ENCODE measurements around the gene SLC9A4.

The SLC9A4 gene

GRCh38 chr2:102504833-102505232, 31.8 kb downstream of the SLC9A4 start:
- DNase-seq: no peak

DNA sequence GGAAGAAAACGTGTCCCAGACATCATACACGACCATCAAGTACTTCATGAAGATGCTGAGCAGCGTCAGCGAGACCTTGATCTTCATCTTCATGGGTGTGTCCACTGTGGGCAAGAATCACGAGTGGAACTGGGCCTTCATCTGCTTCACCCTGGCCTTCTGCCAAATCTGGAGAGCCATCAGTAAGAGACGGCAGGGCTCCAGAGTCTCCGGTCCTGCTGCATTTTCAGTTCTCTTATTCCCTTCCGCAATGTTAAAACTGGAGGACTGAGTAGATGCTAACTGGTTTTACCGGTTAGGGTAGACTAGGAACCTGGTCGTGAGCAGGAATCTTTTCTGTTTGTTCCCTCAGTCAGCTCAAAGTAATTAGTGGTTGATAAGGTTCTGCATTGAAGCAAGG, 32.3 kb downstream of the SLC9A4 start:
- no peak for DNase-seq

- DNase-seq: no peak
These were observed 33.7 kb downstream of the SLC9A4 start for GRCh38 chr2:102506743-102507142.

DNA sequence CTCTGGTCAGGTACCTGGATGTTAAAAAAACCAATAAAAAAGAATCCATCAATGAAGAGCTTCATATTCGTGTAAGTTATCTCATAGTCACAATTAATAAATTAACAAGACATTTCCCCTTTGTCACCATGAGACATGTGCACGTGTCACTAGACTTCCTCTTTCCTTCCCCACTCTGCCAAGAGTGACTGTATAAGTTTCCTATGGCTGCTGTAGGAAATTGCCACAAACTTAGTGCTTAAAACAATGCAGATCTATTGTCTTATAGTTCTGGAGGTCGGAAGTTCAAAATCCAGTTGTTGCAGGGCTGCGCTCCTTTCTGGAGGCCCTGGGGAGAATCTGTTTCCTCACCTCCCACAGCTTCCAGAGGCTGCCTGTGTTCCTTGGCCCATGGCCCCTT, 35.8 kb downstream of the SLC9A4 start:
- DNase-seq: no peak

GRCh38 chr2:102509749-102510148, 36.7 kb downstream of the SLC9A4 start:
- no peak for DNase-seq

DNA sequence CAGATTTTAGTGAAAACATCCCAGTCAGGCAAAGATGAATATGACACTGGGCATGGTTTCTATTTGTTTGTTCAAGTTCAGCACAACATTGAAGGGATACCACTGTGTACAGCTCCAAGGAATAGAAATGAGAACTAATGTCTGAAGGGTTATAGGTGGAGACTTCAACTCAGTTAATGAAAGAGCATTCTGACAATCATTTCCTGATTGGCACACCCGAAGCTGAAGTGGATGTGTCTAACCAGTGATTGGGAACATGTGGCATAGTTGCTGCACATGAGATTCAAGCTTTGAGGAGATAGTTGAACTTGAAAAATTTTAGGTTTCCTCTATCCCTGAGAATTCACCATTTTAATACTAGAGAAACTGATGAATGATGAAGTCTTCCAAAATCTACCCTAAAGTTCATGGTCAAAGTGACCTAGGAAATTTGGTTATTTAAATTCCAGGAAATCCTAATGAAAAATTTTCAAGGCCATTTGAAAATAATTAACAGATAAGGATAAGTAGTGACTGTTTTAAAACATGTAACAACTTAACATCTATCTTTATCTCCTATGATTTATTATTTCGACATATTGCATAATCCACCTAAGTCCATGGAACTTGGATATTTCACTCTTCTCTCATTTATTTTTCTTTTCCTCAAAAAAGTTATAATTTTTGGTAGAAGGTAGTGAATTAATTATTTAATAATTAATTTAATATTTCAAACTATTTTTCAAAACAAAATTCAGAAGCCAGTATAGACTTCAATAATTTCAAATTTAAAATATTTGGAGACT, 38.0 kb downstream of the SLC9A4 start:
- DNase-seq: no peak

GRCh38 chr2:102512161-102512560, 39.1 kb downstream of the SLC9A4 start:
- DNase-seq: no peak

DNA sequence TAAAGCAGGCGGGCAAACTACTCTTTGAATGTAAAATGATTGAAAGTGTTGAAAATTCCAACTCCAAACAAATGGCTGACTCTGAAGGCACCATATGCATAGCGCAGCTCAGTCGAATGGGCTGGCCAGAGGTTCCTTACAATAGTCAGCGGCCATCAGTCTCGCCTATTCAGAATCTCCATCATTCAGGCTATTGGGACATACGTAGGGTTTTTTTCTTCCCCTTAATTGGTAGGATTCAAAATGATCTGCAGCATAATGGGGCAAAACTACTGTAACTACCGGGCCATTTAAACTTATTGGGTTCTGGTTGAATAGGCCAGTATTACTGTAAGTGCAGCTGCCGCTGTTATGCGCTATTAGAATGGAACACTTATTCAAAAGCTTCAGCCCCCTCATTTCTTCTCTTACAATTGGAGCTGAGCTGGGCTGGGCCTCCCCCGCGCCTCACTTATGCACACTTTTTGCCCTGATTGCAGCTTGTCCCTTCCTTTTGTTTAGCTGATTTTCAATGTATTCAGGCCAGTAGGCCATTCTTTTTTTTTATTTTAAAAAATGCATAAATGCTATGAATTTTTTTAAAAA, 40.4 kb downstream of the SLC9A4 start:
- no peak for DNase-seq

- DNase-seq: no peak
These were observed 41.2 kb downstream of the SLC9A4 start for GRCh38 chr2:102514061-102514785.

GRCh38 chr2:102515851-102516250, 42.8 kb downstream of the SLC9A4 start:
- no peak for DNase-seq

DNA sequence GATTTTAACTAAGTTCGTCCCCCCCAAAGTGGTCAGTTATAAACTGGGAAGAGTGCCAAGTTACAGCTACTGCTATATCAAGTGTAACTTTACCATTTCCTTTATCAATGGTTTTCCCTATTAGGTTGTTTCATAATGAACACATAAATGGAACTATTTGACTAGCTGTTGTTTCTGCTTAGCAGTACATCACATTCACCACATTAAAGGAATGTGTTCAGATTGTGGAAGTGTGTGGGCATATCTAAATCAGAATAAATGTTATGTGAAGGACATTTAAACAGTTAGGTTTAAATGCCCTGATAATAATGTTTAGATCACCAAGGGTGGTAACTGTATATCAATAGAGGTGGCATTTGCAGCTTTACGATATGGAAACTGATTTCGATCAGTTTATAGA, 45.1 kb downstream of the SLC9A4 start:
- no peak for DNase-seq

GRCh38 chr2:102520009-102520408, 47.0 kb downstream of the SLC9A4 start:
- DNase-seq: peak; percentile 28

- no peak for DNase-seq
These were observed 47.8 kb downstream of the SLC9A4 start for GRCh38 chr2:102520801-102521200.

DNA sequence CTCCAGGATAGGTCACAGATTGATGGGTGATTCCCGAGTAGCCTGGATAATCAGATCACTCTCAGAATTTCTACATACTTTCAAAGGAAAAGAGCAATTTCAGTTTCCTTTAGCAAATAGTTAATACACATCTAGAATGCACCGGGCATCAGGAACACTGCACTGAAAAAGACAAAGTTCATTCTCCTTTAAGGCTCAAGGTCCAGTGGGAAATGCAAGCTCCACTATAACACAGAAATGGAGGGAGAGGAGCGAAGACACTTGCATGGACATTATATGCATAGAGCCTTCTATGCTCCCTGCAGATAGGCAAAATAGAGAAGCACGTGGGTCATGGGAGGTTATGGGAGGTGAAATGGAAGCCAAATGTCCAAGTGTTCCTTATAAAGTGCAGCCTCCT, 49.1 kb downstream of the SLC9A4 start:
- no peak for DNase-seq

DNA sequence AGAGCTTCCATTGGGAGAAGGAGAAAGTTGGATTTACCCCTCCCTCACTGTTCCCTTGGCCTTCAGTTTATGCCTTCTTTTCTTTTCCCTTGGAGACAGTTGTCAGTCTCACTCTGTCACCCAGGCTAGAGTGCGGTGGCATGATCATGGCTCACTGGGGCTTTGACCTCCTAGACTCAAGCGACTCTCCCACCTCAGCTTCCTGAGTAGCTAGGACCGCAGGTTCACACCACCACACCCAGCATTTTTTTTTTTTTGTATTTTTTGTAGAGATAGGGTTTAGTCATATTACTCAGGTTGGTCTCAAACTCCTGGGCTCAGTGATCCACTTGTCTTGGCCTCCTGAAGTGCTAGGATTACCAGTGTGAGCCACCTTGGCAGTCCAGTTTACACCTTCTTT, 49.9 kb downstream of the SLC9A4 start:
- DNase-seq: no peak

DNA sequence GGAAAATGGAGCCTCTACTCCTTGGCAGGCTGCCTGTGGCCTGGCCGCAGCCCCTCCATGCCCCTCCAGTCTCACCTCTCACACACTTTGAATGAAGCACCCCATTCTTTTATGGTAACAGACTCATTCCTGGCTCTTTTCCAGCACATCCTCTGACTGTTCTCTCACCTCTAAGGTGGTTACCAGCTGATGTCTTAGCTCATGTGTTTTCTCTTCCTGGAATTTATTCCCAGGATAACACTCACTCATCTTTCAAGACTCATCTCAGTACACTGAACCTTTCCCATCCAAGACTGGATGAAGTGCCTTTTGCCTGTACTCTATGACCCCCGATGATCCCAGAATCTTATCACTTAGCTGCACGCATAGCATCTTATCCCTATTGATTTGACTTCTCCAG, 50.6 kb downstream of the SLC9A4 start:
- DNase-seq: no peak

GRCh38 chr2:102527086-102527485, 54.1 kb downstream of the SLC9A4 start:
- no peak for DNase-seq

- DNase-seq: peak; percentile 73
These were observed 65.5 kb downstream of the SLC9A4 start for GRCh38 chr2:102538491-102538890.

DNA sequence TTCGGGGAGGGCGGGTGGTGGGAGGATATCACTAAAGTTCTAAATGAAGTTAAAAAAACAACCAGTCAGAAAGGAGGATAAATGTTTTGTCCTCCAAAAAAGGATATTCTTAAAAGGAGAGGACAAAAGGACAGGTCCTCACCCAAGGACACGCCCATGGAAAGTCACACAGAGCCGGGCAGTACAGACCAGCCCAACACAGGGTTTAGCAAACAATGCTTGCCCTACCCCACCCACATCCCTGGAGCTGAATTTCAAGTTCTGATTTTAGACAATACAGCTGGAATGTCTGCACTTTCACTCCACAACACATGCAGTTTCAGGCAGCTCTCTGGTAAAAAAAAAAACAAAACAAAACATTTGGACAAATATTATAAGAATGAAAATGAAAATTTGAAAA, 67.9 kb downstream of the SLC9A4 start:
- DNase-seq: no peak

DNA sequence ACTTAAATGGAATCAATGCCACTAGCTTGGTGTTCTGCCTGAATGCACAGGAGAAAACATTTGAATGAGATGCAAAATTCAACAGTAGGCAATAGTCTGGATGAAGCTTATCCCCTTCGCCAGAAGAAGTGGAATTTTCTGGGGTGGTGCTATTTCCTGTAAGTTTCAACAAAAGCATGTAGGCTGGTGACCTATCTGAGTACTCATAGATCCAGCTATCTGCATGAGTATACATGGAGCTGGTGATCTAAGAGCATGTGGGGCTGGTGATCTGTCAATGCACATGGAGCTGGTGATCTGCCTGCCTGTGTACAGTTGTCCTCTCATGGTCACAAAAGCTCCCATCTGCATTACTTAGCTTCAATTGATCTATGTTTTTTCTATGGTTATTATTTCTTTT, 71.2 kb downstream of the SLC9A4 start:
- no peak for DNase-seq

GRCh38 chr2:102547462-102547861, 74.4 kb downstream of the SLC9A4 start:
- no peak for DNase-seq

- no peak for DNase-seq
These were observed 76.0 kb downstream of the SLC9A4 start for GRCh38 chr2:102549027-102549426.

DNA sequence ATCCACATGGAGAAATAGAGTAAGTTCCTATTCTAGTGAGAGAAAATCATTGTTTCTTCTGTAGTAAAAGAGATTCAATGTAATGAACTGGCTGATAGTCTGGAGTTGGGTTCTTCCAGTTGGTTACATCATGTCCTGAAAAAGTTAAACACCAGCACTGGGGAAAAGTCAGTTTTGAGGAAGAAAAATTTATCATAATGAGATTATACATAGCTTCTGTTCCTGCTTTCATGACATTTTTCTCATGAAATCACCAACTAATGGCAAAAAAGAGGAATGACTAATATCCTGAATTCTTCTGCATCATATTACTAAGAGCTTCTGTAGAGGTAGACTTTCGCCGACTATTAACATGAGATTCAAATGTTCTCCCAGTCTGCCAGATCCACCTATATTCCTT, 77.1 kb downstream of the SLC9A4 start:
- DNase-seq: no peak

All from eye (tissue), 1 donor.